HG02763 (cell line): ENCODE results near the gene SLC39A10.
"Not testable (repeated sequence)": the region's sequence is repeated elsewhere in the genome, so short reads cannot be mapped to it uniquely, and the experiment has no call there.

Source experiments
- ATAC-seq: cut with Tn5 transposase; IDR thresholded peaks from one replicate; pipeline ENCODE4 v1.9.1; 2021; ENCODE audit warnings: mild to moderate bottlenecking, moderate library complexity; ENCODE audit not compliant: unreplicated experiment

The SLC39A10 gene

DNA sequence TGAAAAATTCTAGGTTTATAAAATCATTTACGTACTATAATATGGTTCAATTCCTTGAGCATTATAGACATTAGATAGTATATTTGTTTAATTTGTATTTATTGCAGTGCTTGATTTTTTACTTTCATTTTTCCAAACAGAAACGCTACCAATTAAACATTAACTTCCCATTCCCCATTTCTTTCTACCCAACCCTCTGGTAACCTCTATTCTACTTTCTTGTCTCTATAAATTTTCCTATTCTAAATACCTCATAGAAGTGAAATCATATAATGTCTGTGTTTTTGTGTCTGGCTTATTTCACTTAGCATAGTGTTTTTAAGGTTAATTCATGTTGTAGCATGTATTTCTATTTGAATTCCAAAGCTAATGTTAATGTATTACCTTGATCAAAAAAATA, 11.6 kb upstream of the SLC39A10 start:
- no peak for ATAC-seq

DNA sequence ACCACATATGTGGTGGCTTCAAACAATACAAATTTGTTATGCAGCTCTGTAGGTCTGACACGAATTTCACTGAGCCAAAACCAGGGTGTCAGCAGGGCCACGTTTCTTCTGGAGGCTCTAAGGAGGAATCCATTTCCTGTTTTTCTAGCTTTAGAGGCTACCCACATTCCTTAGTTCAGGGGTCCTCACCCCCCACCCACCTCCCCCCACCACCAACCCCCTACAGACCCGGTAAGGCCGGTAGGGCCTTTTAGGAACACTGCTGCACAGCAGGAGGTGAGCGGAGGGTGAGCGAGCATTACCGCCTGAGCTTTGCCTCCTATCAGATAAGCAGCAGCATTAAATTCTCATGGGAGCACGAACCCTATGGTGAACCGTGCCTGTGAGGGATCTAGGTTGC, 10.6 kb upstream of the SLC39A10 start:
- no peak for ATAC-seq

DNA sequence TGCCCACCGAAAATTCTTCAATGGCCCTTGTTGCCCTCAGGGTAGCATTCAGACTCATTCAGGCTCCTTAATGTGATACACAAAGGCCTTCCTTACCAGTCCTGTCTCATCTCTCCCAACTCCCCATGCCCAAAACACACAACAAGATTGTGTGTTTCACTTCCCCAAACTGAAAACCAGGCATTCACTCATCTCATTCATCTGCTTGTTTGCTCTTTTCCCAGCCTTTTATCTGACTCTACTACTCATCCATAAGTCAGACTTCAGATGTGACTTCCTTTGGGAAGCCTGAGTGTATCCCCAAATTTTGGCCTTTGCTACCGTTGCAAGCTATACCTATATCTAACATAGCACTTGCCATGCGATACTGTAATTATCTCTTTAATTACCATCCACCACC, 9.7 kb upstream of the SLC39A10 start:
- no peak for ATAC-seq

- not testable (repeated sequence) for ATAC-seq
These were observed 8.7 kb upstream of the SLC39A10 start for GRCh38 chr2:195648370-195648769.

DNA sequence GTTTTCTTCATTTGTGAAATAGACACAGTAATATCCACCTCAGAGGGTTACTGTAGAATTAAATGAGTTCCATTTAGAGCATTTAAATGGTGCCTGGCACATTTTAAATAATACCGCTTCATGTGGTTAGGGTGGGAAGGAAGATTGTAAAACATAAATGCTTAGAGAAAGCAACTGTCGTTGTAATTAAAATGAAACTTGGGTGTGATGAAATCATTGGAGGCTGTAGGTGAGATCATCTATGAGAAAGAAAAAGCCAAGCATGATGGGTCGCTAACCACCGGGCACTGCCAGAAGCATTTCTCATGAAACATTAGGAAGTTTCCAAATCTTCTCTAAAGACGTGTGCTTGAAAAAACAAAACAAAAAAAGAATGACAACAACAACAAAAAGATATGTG, 8.2 kb upstream of the SLC39A10 start:
- ATAC-seq, result no peak

DNA sequence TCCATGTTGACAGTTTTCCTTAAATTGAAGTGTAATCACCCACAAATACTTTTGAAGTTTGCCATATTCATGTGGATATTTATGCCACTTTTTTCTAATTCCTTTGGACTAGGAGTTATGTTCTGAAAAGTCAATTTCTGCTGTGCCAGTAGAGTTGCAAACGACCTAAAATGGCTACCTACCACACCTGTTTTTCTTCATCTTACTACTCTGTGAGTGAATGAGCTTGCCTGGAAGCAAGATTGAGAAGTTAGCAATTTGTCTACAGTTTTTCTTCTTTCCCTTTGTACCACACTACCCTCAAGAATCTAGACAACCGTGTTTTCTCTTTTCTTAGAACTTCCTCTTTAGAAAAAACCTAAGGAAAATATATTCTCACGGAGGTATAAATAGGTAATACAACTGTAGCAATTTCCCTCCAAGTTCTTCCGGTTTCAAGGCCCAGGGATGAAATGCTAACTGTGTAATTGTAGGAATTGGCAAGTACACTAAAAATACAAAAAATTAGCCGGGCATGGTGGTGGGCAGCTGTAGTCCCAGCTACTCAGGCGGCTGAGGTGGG, 7.3 kb upstream of the SLC39A10 start:
- ATAC-seq, result peak; percentile 21

- ATAC-seq, result no peak
These were observed 6.0 kb upstream of the SLC39A10 start for GRCh38 chr2:195651046-195651445.

DNA sequence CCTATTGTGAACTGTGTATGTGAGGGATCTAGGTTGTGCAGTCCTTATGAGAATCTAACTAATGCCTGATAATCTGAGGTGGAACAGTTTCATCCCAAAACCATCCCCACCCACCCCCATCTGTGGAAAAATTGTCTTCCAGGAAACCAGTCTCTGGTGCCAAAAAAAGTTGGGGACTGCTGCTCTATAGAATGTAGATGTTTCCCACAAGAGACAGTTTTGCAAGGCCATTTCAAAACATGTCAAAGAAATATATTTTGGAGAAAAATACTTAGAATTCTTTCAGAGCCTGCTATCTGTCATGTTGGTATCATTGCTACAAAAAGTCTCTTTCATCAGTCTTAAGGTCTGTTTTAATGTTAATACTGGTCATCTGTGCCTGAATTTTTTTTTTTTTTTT, 4.1 kb upstream of the SLC39A10 start:
- no peak for ATAC-seq

GRCh38 chr2:195656161-195656858, 716 bp upstream of the SLC39A10 start:
- ATAC-seq, result no peak

GRCh38 chr2:195657634-195658540, 861 bp downstream of the SLC39A10 start:
- ATAC-seq, result peak; percentile 26

GRCh38 chr2:195658541-195658890, 1.5 kb downstream of the SLC39A10 start:
- ATAC-seq, result no peak

DNA sequence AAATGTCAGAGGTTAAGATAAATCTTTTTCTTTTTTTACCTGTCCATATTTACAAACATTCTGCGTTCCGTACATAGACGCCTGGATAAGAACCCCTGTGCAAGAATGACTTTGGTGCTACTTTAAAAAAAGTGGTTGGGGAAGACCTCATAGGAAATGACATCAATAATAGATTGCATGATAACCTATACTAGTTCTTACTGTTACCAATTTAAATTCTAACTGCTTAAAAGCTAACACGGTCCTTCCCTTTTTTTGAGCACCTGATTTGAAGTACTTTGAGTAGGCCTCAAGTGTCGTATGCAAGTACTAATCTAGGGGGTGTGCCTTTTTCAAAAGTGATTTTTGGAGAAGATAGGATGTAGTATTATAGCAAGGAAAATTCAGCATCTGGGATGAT, 2.1 kb downstream of the SLC39A10 start:
- ATAC-seq, result no peak

- ATAC-seq, result no peak
These were observed 3.2 kb downstream of the SLC39A10 start for GRCh38 chr2:195659982-195660890.

DNA sequence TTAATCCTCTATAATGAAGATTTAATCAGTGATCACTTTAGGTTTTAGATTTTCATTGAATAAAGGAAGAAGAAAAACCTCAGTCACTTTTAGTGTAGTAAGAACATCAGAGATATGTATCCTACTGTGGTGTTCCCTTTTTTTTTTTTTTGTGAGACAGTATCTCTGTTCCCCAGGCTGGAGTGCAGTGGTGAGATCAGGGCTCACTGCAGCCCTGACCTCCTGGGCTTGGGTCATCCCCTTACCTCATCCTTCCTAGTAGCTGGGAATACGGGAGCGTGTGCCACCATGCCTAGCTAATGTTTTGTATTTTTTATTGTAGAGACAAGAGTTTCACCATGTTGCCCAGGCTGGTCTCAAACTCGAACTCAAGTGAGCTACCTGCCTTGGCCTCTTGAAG, 5.1 kb downstream of the SLC39A10 start:
- ATAC-seq, result no peak

- no peak for ATAC-seq
These were observed 6.0 kb downstream of the SLC39A10 start for GRCh38 chr2:195663007-195663406.

DNA sequence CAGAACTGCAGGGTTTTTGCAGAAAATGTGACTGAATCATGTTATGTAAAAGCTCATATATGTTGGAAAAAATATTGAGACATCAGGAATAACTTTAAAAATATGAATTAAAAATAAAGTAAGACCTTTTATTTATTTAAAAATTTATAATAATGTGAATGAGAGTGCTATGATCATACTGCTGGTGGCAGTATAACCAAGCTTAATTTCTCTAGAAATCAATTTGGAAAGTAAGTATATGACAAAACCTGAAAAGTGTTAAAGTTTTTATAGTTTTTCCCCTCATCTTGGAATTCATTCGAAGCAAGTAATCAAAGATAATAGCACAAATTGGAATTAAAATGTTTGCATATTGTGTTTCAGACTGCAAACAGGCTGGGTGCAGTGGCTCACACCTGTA, 7.5 kb downstream of the SLC39A10 start:
- ATAC-seq, result no peak

- ATAC-seq, result not testable (repeated sequence)
These were observed 8.1 kb downstream of the SLC39A10 start for GRCh38 chr2:195665153-195665552.

DNA sequence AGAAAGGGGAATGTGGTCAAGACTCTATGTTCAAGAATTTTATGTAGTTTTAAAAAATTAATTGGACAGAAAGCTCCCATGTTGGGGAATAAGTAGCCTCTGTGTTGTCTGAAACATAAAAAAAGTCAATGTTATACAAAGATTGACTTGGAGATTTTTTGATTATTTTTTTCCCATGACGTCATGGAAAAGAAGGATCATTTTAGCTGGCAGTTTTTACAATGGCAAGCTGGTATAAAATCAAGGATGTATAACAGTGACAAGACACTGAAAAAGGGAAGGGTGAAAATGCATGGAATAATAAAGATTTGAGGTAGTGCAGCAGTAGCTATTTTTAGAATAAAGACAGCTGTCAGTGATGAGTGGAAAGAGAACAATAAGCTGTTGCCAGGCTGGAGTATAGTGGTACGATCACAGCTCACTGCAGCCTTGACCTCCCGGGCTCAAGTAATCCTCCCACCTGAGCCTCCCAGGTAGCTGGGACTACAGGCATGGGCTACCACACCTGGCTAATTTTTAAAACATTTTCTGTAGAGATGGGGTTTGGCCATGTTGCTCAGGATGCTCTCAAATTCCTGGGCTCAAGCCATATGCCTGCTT, 9.2 kb downstream of the SLC39A10 start:
- ATAC-seq, result no peak

GRCh38 chr2:195667974-195668373, 10.9 kb downstream of the SLC39A10 start:
- no peak for ATAC-seq

- ATAC-seq, result no peak
These were observed 13.2 kb downstream of the SLC39A10 start for GRCh38 chr2:195670191-195670590.

DNA sequence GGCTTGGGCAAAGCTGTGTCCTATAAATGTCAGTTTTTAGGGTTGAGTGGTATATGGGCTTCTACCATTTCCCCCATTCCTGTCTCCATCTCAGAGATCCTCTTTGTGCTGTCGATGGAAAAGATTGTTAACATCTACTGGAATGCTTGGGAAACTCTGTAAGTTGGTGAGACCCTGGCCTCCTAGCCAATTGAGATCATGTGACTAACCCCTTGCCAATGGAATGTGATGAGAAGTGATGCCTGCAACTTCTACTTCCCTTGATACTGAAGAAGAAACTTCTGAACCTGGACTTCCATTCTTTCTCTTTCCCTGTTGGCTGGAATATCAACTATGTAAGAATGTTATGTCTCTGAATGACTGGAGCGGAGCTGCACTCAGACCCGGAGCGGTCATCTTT, 14.5 kb downstream of the SLC39A10 start:
- ATAC-seq, result no peak
